Measurements from ENCODE around the gene COBLL1.

COBLL1 gene

DNA sequence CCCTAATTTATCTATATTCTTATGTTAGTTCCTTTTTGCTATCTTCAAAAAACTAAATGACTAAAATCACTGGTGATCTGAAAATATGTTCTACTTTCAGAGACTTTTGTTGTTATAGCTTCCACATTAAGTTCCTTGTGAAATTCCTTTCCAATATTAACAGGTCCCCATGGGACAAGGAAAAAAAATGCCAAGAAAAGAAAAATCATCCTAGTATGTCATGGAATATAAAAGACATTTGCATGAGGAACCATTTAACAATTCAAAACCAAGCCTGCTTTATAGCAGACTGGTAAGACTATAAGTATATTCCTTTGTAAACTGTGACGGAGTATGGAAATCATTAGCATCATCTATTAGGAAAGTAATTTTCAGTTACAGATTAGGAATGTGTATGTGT, 48.1 kb downstream of the COBLL1 start:
- TF ChIP-seq, protein P1, sequence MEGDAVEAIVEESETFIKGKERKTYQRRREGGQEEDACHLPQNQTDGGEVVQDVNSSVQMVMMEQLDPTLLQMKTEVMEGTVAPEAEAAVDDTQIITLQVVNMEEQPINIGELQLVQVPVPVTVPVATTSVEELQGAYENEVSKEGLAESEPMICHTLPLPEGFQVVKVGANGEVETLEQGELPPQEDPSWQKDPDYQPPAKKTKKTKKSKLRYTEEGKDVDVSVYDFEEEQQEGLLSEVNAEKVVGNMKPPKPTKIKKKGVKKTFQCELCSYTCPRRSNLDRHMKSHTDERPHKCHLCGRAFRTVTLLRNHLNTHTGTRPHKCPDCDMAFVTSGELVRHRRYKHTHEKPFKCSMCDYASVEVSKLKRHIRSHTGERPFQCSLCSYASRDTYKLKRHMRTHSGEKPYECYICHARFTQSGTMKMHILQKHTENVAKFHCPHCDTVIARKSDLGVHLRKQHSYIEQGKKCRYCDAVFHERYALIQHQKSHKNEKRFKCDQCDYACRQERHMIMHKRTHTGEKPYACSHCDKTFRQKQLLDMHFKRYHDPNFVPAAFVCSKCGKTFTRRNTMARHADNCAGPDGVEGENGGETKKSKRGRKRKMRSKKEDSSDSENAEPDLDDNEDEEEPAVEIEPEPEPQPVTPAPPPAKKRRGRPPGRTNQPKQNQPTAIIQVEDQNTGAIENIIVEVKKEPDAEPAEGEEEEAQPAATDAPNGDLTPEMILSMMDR (IDR thresholded peaks at IDR 0.05): no peak
- H3K9me3 Mint-ChIP-seq: no peaks in the 10 kb centered on the region
- no peaks in the 10 kb centered on the region for H3K27me3 Mint-ChIP-seq (ENCODE audit: low read depth, poor library complexity)
- DNase-seq: no peak
- no peak overlapping the region for H3K27ac Mint-ChIP-seq
- no peaks in the 10 kb centered on the region for H3K4me1 Mint-ChIP-seq
- no peaks in the 10 kb centered on the region for H3K36me3 Mint-ChIP-seq (ENCODE audit: low read depth)
- H3K4me3 Mint-ChIP-seq: no peak overlapping the region

DNA sequence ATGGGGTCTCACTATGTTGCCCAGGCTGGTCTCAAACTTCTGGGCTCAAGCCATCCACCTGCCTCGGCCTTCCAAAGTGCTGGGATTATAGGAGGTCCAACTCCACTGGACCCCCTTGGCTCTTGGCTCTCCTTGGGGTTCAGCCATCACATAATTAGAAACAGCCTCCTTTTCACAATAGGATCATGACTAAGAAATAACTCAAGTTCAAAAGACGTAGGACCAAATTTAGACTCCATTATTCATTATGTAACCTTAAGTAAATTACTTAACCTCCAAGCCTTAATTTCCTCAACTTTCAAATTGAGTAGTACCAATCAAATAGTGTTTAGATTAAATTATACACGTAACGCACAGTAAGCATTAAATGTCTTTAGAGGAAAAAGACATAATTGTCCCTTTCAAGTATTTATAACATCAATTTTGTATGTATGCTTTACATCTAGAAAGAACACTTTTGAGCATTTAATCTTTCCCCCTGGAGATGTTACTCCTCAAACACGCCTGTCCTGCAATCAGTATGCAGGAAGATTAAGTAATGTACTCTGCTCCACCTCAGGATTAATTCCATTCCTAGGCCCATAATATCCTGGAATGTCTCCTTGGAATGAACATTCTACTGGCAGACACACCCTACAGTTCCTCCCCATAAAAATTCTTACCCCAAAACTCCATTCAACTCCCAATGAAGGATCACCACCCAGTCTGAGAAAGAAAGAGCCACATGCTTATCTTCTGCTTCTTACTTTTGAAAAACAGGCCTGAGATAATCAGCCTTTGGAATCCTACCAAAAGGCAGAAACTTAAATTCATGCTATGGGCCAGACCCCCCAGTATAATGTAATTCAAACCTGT, 49.1 kb downstream of the COBLL1 start:
- Mint-ChIP-seq H3K27ac (no peak overlapping the region), H3K4me3 (no peak overlapping the region), H3K4me1 (no peaks in the 10 kb centered on the region), H3K27me3 (ENCODE audit: low read depth, poor library complexity) (no peaks in the 10 kb centered on the region), H3K9me3 (no peaks in the 10 kb centered on the region), H3K36me3 (ENCODE audit: low read depth) (no peaks in the 10 kb centered on the region)
- TF ChIP-seq, protein P1 (IDR thresholded peaks at IDR 0.05): no peak
- no peak for DNase-seq

DNA sequence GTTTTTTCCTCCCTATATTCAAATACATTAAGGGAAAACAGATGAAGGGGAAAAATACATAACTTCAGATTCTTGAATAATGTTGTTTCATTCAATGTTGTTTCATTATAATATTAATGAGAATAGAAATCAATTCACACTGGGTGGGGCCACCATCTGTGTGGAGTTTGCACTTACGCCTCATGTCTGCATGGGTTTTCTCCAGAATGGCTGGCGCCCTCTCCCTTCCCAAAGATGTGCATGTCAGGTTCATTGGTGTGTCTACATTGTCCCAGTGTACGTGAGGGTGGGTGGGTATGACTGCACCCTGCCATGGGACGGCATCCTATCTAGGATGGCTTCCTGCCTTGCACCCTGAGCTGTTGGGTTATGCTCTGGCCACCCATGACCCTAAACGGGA, 51.7 kb downstream of the COBLL1 start:
- H3K36me3 Mint-ChIP-seq (ENCODE audit: low read depth): no peaks in the 10 kb centered on the region
- H3K9me3 Mint-ChIP-seq: no peaks in the 10 kb centered on the region
- no peaks in the 10 kb centered on the region for H3K4me1 Mint-ChIP-seq
- H3K4me3 Mint-ChIP-seq: no peak overlapping the region
- H3K27ac Mint-ChIP-seq: no peak overlapping the region
- DNase-seq: no peak
- no peaks in the 10 kb centered on the region for H3K27me3 Mint-ChIP-seq (ENCODE audit: low read depth, poor library complexity)
- TF ChIP-seq, protein P1 (IDR thresholded peaks at IDR 0.05): no peak

DNA sequence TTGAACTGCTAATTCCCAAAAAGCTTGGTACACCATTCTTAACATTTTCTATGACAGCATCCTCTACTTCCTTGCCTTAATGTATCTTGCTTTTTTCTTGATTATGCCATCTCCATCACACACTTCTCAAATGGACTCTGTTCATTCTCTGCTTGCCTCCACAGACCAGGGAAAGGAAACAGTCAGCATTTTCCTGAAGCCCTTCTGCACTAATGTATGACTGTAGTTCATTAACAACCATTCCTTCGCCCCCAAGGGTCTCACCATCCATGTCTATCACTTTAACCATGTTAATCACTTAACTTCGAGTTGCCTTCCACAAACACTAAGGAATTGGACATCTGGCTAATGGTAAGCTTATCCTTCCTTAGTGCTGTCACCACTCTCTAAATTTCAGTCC, 54.8 kb downstream of the COBLL1 start:
- H3K36me3 Mint-ChIP-seq (ENCODE audit: low read depth): no peaks in the 10 kb centered on the region
- no peaks in the 10 kb centered on the region for H3K27me3 Mint-ChIP-seq (ENCODE audit: low read depth, poor library complexity)
- no peak overlapping the region for H3K4me3 Mint-ChIP-seq
- no peak overlapping the region for H3K27ac Mint-ChIP-seq
- no peaks in the 10 kb centered on the region for H3K9me3 Mint-ChIP-seq
- TF ChIP-seq, protein P1 (IDR thresholded peaks at IDR 0.05): no peak
- no peak for DNase-seq
- H3K4me1 Mint-ChIP-seq: no peaks in the 10 kb centered on the region

DNA sequence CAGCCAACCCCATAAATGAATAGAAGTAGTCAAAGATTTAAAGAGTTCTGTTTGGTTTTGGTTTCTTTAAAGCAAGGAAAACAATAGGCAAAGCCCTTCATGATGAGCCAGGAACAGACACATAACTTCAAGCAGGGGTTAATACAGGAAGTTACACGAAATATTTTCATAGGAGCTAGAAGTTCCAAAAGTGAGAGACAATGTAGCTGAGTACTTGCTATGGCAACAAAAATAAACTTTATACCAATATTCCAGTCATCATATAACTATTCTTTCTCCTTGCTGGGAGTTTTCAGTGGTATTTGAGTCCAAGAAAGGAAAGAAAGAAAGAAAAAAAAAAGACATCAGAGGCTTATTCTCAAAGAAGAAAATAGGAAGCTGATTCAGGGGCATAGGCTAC, 56.2 kb downstream of the COBLL1 start:
- Mint-ChIP-seq H3K27me3 (ENCODE audit: low read depth, poor library complexity) (no peaks in the 10 kb centered on the region), H3K9me3 (no peaks in the 10 kb centered on the region), H3K36me3 (ENCODE audit: low read depth) (no peaks in the 10 kb centered on the region), H3K4me3 (no peak overlapping the region), H3K27ac (no peak overlapping the region), H3K4me1 (no peaks in the 10 kb centered on the region)
- no peak for DNase-seq
- TF ChIP-seq, protein P1 (IDR thresholded peaks at IDR 0.05): no peak

DNA sequence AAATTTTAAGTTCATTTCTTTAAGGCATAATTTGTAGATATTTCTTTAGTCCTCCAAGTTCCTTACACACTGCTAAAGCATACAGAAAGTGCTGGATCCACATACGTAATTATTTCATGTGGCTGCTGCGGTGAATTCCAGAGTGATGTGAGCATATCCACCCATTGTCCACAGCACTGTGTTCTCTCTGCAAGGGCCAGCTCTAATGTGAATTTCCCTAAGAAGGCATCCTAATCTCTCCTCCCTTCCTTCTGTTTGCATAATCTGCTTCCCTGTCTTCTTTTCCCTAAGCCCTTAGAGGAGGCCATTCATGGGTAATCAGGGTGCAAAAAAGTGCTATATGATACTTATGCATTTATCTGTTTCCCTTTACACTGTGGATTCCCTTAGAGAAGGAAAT, 57.2 kb downstream of the COBLL1 start:
- TF ChIP-seq, protein P1 (IDR thresholded peaks at IDR 0.05): no peak
- H3K9me3 Mint-ChIP-seq: no peaks in the 10 kb centered on the region
- no peaks in the 10 kb centered on the region for H3K27me3 Mint-ChIP-seq (ENCODE audit: low read depth, poor library complexity)
- no peak for DNase-seq
- H3K27ac Mint-ChIP-seq: no peak overlapping the region
- H3K4me1 Mint-ChIP-seq: no peaks in the 10 kb centered on the region
- H3K36me3 Mint-ChIP-seq (ENCODE audit: low read depth): no peaks in the 10 kb centered on the region
- no peak overlapping the region for H3K4me3 Mint-ChIP-seq

Data from nephron progenitor cell (in vitro differentiated cells).